Gastrocnemius medialis (tissue), 4 donors: ENCODE data around the gene FBXO17.

Experiments used
- POLR2A ChIP-seq, 2 donors: fragments of 450-650 bp; IDR thresholded peaks; one replicate each; pipeline ENCODE4 v1.6.1; 2017; ENCODE audit warnings: antibody characterized with exemption in 2 of 2, mild to moderate bottlenecking in 2 of 2, moderate library complexity in 2 of 2
- TF ChIP-seq, protein P1 (sequence below), 5 experiments: fragments of 450-650 bp in 3 of 5; fragments of 200-600 bp in 2 of 5; sonication (generic) in 2 of 5; IDR thresholded peaks in 4 of 5; conservative IDR thresholded peaks in 1 of 5; 1 replicate in 4 of 5; 2 replicates in 1 of 5; pipeline ENCODE4 v1.5.1; 2016 to 2019; ENCODE audit warnings: antibody characterized with exemption in 5 of 5, mild to moderate bottlenecking in 3 of 5, moderate library complexity in 3 of 5

DNA sequence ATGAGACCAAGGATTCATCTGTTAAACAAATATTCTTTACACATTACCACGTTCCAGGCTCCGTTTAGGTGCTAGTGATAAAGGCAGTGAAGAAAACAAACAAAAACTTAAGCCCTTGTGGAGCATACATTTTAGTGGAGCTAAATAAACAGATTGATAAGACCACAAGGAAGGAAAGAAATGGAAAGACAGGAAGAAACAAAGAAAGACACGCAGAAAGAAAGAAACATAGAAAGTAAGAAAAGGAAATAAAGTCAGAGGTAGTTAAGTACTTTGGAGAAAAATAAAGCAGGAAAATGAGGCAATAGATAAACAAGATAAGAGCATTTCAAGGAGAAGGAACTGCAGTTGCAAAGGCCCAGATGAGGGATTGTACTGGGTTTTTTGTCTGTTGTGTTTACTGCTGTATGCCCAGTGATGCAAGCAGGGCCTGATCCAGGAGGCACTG is 74.8 kb downstream of the FBXO17 start:
- TF ChIP-seq, protein P1, sequence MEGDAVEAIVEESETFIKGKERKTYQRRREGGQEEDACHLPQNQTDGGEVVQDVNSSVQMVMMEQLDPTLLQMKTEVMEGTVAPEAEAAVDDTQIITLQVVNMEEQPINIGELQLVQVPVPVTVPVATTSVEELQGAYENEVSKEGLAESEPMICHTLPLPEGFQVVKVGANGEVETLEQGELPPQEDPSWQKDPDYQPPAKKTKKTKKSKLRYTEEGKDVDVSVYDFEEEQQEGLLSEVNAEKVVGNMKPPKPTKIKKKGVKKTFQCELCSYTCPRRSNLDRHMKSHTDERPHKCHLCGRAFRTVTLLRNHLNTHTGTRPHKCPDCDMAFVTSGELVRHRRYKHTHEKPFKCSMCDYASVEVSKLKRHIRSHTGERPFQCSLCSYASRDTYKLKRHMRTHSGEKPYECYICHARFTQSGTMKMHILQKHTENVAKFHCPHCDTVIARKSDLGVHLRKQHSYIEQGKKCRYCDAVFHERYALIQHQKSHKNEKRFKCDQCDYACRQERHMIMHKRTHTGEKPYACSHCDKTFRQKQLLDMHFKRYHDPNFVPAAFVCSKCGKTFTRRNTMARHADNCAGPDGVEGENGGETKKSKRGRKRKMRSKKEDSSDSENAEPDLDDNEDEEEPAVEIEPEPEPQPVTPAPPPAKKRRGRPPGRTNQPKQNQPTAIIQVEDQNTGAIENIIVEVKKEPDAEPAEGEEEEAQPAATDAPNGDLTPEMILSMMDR (IDR thresholded peaks at IDR 0.05 in 4 of 5, conservative IDR thresholded peaks at IDR 0.05 in 1 of 5): no peak
- TF ChIP-seq POLR2A (IDR thresholded peaks at IDR 0.05): no peak
